ENCODE measurements around the gene ULK1.

Gene ULK1

DNA sequence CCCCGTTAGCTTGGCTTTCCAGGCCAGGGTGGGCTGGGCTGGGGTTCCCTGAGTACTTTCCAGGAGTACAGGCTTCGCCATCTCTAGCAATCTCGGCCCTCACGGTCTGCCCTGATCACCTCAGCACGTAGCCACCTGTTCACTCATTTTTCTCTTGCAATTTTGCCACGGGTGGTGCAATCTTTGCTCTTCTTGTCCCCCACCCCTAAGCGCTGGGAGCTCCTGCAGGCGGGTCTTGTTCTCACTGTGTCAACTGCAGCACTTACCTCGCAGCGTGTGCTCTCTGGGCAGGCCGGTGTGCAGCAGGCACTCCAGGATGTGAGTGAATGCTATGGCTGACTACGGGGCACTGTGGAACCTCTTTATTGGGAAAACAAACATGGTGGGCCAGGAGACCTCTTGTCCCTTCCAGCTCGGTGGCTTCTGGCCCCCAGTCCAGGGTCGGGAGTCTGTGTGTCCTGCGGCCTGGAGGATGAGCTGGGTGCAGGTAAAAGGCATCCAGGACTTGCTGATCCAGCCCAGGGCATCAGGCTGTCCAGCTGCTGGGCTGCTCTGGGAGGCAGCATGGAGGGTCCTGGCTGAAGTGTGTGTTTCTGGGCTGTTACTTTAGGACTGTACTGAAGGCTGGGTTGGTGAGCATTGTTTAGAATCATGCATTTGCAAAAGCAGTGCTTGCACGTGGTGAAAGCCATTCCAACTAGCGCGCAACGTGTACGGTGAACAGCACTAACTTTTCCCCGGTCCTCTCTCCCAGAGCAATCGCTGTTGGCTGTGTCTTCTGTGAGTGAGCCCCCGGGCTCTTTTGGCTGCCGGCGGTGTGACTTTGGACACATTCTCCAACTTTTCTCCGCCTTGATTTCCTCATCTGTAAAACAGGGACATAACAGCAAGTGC is 1.5 kb upstream of the ULK1 start:
- Histone ChIP-seq H3K27me3 (ENCODE audit: control insufficient read depth, low read length) (peaks cover 28% of the 10 kb centered on the region), H3K27ac (ENCODE audit: low read depth, low read length) (no peak overlapping the region), H3K9me3 (ENCODE audit: control insufficient read depth, insufficient read depth, low read length) (no peaks in the 10 kb centered on the region), H3K79me2 (ENCODE audit: control insufficient read depth, low read length) (no peaks in the 10 kb centered on the region), H3K4me2 (ENCODE audit: low read length) (no peak overlapping the region), H3F3A (ENCODE audit: control insufficient read depth, insufficient read depth) (no peaks in the 10 kb centered on the region), H3K9me2 (replicated peaks; ENCODE audit: control insufficient read depth, low read length) (no peaks in the 10 kb centered on the region), H4K20me1 (ENCODE audit: control insufficient read depth, insufficient read depth, low read depth, low read length) (peaks cover 8% of the 10 kb centered on the region; the same call in 1 of the 2 replicates), H3K4me1 (ENCODE audit: control insufficient read depth, low read length) (peaks cover 12% of the 10 kb centered on the region), H3K4me3 (ENCODE audit: low read length) (no peak overlapping the region), H3K36me3 (ENCODE audit: control insufficient read depth, low read length) (no peaks in the 10 kb centered on the region)
- TF ChIP-seq, protein P1, sequence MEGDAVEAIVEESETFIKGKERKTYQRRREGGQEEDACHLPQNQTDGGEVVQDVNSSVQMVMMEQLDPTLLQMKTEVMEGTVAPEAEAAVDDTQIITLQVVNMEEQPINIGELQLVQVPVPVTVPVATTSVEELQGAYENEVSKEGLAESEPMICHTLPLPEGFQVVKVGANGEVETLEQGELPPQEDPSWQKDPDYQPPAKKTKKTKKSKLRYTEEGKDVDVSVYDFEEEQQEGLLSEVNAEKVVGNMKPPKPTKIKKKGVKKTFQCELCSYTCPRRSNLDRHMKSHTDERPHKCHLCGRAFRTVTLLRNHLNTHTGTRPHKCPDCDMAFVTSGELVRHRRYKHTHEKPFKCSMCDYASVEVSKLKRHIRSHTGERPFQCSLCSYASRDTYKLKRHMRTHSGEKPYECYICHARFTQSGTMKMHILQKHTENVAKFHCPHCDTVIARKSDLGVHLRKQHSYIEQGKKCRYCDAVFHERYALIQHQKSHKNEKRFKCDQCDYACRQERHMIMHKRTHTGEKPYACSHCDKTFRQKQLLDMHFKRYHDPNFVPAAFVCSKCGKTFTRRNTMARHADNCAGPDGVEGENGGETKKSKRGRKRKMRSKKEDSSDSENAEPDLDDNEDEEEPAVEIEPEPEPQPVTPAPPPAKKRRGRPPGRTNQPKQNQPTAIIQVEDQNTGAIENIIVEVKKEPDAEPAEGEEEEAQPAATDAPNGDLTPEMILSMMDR (IDR thresholded peaks at IDR 0.05; ENCODE audit: low read depth, low read length, poor library complexity, severe bottlenecking) = no peak
- TF ChIP-seq EZH2phosphoT487 (IDR thresholded peaks at IDR 0.05; ENCODE audit: borderline replicate concordance, low read length) = no peak

DNA sequence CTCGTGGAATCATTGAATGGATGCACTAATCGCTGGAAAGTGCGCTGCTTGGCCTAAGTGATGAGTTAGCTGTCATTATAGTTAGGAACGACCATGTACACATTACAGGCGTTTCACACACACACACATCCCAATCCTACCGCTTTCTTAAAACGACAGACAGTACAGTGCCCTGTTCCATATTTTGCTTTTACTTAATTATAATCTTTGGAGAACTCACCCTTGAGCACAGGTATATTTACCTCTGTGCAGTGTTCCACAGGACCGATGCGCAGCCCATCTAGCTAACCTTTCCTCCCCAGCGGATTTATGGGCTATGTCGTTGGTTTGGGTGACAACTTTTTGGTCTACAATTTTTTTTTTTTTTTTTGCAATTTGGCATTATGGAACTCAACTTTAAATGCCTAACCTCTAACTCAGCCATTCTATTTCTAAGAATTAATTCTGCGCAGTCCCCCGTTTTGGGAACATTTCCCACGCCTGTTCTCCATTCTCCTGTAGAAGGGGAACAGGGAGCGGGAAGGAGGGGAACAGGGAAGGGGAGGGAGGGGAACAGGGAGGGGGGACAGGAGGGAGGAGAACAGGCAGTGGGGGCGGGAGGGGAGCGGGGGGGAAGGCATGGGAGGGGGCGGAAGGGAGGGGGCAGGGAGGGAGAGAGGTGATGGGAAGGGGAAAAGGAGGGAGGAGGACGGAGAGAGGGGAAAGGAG is 663 bp upstream of the ULK1 start:
- no peaks in the 10 kb centered on the region for H3K79me2 ChIP-seq (ENCODE audit: control insufficient read depth, low read length)

DNA sequence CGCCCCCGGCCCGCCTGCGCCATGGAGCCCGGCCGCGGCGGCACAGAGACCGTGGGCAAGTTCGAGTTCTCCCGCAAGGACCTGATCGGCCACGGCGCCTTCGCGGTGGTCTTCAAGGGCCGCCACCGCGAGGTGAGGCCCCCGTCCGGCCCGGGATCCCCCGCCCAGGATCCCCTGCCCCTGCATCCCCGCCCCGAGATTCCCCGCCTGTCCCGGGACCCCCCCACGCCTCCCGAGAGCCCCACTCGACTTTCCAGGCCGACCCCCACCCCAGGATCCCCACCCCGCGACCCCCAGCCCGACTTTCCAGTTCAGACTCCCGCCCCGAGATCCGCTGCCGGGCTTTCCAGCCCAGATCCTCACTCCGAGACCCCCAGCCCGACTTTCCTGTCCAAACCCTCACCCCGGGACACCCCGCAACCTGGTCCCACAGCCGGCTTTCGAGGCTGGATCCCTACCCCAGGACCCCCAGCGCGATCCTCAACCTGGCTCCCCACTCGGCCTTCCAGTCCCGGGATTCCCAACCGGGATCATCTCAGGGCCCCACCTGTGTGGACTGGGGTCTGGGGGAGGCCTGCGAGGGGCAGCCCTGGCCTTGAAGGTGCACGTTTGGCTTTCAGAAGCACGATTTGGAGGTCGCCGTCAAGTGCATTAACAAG is 688 bp downstream of the ULK1 start:
- Histone ChIP-seq H3K4me1 (ENCODE audit: control insufficient read depth, low read length) (peaks cover 12% of the 10 kb centered on the region), H3K27me3 (ENCODE audit: control insufficient read depth, low read length) (peaks cover 22% of the 10 kb centered on the region), H4K20me1 (ENCODE audit: control insufficient read depth, insufficient read depth, low read depth, low read length) (peaks cover 8% of the 10 kb centered on the region; the same call in 1 of the 2 replicates), H3F3A (ENCODE audit: control insufficient read depth, insufficient read depth) (no peaks in the 10 kb centered on the region), H3K9me3 (ENCODE audit: control insufficient read depth, insufficient read depth, low read length) (no peaks in the 10 kb centered on the region), H3K9me2 (replicated peaks; ENCODE audit: control insufficient read depth, low read length) (no peaks in the 10 kb centered on the region), H3K4me2 (ENCODE audit: low read length) (peak overlapping the region; percentile 65), H3K4me3 (ENCODE audit: low read length) (peak overlapping the region; percentile 59), H3K36me3 (ENCODE audit: control insufficient read depth, low read length) (no peaks in the 10 kb centered on the region), H3K79me2 (ENCODE audit: control insufficient read depth, low read length) (no peaks in the 10 kb centered on the region), H3K27ac (ENCODE audit: low read depth, low read length) (no peak overlapping the region)
- no peak for TF ChIP-seq EZH2phosphoT487 (IDR thresholded peaks at IDR 0.05; ENCODE audit: borderline replicate concordance, low read length)
- TF ChIP-seq, protein P1 (IDR thresholded peaks at IDR 0.05; ENCODE audit: low read depth, low read length, poor library complexity, severe bottlenecking) = no peak

More for the DNA sequence above, 663 bp upstream of the ULK1 start:
- TF ChIP-seq EZH2phosphoT487 (IDR thresholded peaks at IDR 0.05; ENCODE audit: borderline replicate concordance, low read length) = no peak
- TF ChIP-seq, protein P1 (IDR thresholded peaks at IDR 0.05; ENCODE audit: low read depth, low read length, poor library complexity, severe bottlenecking) = no peak
- Histone ChIP-seq H3K4me1 (ENCODE audit: control insufficient read depth, low read length) (peaks cover 12% of the 10 kb centered on the region), H3K4me2 (ENCODE audit: low read length) (no peak overlapping the region), H3K27ac (ENCODE audit: low read depth, low read length) (no peak overlapping the region), H3K36me3 (ENCODE audit: control insufficient read depth, low read length) (no peaks in the 10 kb centered on the region), H3K27me3 (ENCODE audit: control insufficient read depth, low read length) (peaks cover 29% of the 10 kb centered on the region), H4K20me1 (ENCODE audit: control insufficient read depth, insufficient read depth, low read depth, low read length) (peaks cover 8% of the 10 kb centered on the region; the same call in 1 of the 2 replicates), H3K9me2 (replicated peaks; ENCODE audit: control insufficient read depth, low read length) (no peaks in the 10 kb centered on the region), H3K4me3 (ENCODE audit: low read length) (no peak overlapping the region), H3K9me3 (ENCODE audit: control insufficient read depth, insufficient read depth, low read length) (no peaks in the 10 kb centered on the region), H3F3A (ENCODE audit: control insufficient read depth, insufficient read depth) (no peaks in the 10 kb centered on the region)
